ENCODE measurements around the gene GSAP.

GSAP gene

DNA sequence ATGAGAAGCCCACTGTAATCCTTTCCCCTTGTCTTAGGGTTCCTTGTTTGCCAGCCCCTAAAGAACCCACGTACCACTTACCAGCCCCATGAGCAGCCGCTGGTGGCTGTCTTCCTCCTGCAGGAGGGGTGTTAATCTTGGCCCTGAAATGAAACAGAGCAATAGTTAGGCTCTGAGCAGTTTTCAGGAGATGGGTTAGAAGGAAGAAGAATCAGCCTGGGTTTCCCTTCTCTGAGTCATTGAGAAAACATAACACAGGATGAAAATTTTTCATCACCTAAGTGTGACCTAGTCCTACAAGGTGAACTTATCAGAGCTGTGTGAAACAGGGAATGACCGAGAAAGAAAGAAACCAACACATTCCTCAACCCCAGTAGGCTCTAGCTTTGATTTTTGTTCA, 90.0 kb downstream of the GSAP start:
- no peak for DNase-seq

GRCh38 chr7:77321300-77321699, 94.8 kb downstream of the GSAP start:
- no peak for DNase-seq

DNA sequence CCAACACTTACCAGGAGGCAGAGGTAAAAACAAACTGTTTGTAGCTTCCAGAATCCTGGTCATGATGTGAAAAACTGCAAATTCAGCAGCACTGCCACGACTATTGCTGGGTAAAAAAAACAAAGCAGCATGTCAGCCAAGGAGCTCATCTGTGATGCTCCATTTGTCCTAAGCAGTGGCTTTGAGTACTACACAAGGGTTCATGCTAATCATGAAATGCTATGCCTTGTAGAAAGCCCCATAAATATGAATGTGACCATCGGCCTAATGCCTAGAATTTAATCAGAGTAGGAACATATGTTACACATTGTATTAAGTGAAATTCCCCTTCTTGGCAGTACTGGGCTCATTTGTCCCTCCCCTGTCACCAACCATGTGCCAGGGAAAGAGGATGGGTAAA, 95.4 kb downstream of the GSAP start:
- DNase-seq, result no peak

GRCh38 chr7:77320137-77320536, 96.0 kb downstream of the GSAP start:
- DNase-seq, result no peak

- no peak for DNase-seq
These were observed 98.1 kb downstream of the GSAP start for GRCh38 chr7:77318019-77318418.

DNA sequence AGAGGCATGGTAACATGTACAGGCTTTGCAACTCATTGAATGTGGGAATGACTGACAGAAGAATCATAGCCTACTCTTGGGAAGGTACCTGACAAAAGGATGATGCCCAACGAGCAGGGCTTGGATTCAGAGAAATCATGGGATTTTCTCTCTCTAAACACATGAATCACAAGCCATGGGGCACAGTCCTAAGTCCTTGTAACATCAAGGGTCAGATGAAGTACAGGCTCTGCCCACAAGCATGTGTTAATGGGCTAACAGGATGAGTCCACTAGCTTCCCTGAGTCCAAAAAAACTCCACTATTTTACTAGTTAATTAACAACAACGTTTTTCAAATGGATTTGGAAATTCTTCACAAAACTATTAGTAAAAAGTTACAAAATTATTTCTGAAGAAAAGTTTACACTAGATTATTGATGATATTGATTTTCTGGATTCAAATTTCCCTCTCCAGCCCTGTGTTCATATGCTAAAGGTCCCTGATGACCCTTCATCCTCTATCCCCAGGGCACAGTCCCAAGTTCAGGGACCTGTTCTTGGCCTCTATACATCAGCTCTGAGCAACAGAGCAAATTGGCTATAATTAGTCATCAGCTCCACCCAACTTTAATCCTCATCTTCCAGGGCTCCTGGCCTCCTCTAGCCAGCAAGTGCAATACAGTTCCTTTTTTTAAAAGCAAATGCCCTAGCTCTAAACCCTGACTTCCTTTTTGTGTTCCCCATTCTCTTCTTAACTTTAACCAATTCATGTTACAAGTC, 99.8 kb downstream of the GSAP start:
- DNase-seq, result no peak

GRCh38 chr7:77315182-77315591, 101.0 kb downstream of the GSAP start:
- no peak for DNase-seq

DNA sequence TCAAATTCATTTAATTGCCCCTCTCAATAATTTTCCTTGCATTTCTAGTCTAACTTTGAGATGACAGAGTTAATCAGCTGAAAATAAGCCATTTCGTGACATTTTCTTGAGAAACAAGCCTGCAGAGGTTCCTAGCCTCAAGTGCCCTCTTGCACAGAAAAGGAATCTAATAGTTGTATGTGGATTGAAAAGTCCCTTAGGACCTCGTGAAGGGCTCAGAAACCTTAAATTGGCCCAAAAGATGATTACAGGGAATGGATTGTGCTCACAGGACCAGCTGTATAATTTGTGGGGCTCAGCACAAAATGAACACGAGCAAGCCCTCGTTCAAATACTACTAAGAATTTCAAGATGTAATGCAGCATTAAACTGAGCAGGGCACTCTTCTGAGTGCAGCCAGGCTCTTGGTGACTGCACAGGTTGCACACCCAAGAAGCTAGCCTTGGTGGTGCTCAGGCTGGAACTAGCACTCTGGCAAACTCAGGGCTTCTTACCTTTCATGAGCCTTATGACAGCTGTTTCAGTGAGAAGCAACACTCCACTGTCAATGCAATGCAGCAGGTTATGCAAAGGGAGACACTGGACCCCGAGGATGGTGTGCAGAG, 102.2 kb downstream of the GSAP start:
- DNase-seq, result no peak

DNA sequence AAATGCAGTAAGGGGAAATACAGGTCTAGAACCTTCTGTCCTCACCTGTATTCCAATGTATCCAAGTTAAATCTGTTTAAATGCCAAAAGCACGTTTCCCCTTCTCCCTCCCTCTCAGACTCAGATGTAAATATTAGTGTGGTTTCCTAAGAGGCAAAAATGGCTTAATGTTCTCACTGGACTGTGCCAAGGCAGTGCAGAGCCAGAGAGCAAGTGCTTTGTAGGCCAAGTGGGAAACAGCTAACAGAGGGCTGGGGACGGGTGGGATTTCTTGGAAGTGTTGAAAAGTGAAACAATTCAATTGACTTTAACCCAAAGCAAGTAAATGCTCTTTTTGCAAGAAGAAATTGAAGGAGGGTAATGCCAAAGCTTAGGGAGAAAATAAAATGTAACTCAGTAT, 103.1 kb downstream of the GSAP start:
- no peak for DNase-seq

- no peak for DNase-seq
These were observed 105.2 kb downstream of the GSAP start for GRCh38 chr7:77310982-77311381.

GRCh38 chr7:77309714-77310220, 106.4 kb downstream of the GSAP start:
- DNase-seq, result no peak

GRCh38 chr7:77308792-77309191, 107.4 kb downstream of the GSAP start:
- no peak for DNase-seq

GRCh38 chr7:77306231-77307067, 109.7 kb downstream of the GSAP start:
- no peak for DNase-seq

DNA sequence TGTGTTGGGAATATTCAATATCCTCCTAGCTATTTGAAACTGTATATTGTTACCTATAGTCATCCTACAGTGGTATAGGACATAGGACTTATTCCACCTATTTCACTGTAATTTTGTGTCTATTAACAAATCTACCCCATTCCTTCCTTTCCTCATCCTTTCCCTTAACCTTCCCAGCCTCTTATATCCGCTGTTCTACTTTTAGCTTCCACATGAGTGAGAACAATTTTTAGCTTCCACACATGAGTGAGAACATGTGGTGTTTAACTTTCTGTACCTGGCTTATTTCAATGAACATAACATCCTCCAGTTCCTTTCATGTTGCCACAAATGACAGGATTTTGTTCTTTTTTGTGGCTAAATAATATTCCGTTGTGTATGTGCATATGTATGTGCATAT, 120.6 kb downstream of the GSAP start:
- no peak for DNase-seq

DNA sequence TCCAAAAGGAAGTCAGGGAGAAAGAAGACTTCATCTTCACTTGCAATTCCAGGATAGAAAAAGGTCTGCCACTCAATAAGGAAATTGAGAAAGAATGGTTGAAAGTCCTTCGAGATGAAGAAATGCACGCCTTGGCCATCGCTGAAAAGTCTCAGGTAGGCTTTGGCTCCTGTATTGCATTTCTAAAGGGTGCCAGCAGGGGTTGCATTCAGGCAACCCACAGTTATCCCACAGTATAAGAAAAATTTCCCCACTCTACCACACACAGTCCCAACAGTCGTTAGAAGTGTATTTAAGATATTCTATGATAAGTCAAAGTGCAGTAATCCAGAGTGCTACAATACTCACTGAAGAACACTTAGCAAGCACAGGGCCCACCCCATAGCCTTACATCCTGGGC, 123.1 kb downstream of the GSAP start:
- no peak for DNase-seq

GRCh38 chr7:77290425-77290824, 125.7 kb downstream of the GSAP start:
- no peak for DNase-seq

DNA sequence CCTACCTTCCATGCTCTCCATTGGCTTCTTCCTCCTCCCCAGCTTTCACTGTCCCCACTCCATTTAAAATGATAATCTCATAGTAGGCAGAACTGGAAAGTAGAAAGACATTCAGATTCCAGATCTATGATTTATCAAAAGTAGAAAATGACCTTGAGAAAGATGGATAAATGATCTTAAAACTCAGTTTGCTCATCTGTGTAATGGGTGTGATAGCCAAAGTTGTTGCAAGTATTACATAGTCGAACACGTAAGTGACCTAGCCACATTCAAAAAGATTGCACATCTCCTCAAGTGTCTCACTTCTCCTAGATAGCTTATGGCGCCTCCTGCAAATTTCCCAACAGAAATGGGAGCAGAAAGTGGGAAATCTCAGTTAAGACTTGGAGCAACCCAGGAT, 126.8 kb downstream of the GSAP start:
- no peak for DNase-seq

DNA sequence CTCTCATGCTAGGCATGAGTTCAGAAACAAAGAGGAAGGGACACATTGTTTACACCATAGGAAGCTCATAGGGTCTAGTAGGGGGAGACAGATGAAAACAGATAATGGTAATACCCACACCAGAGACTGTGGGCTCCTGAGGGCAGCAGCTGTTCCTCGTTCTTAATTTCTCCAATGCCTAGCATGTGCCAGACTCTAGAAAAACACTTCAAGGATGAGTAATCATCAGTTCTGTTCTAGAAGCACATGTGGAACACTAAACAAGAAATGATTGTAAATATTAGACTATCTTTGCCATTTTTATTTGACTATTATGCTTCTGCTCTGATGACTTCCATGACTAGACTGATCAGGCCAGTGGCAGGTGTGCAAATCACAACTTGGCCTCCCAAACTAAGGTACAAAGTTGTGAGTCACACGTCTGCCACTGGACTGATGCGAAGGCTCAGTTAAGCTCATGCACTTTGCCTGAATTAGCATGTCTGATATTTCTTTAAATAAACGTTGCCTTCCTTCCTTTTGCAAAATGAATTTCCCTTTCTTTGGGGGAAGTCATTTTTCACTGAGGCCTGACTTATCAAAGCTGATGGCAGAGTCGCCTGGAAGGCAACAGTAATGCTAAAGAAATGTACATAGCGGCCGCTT, 127.4 kb downstream of the GSAP start:
- no peak for DNase-seq

DNA sequence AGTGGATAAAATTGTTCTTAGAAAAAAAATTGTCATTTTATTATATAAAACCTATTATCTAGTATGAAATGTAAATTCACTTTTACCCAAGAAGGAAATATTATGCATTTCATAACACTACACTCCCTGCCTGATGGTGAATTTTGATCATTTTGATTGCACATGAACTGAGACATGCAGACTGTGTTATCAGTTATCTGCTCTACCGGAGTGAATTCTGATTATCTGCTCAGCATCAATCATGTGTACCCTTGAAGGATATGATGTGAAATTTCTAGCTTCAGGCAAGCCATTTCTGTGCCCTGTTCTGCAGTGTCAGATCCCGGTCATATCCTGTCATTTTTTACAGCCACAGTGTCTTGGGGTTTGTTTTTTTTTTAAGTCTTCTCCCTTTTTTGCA, 131.5 kb downstream of the GSAP start:
- DNase-seq, result no peak

GRCh38 chr7:77284005-77284404, 132.1 kb downstream of the GSAP start:
- no peak for DNase-seq

DNA sequence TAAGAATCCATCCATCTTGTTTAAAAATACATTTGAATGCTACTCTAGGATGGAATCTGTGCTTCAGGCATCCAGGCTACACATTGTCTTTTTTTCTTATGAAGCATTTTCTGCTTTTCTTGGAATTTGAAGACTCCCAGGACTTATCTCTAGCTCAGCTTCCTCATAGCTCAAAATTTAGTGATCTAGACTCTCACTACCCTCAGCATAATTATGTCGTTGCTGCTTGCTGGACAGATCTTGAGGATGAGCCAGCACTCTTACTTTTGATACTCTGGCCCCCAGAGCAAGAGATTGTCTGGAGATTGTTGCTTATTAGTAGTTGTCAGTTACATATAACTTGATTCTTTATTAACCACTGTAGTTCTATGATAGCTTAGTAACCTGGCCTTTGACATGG, 133.3 kb downstream of the GSAP start:
- DNase-seq, result no peak

- DNase-seq, result no peak
These were observed 134.2 kb downstream of the GSAP start for GRCh38 chr7:77281780-77282478.

GRCh38 chr7:77276120-77276519, 140.0 kb downstream of the GSAP start:
- DNase-seq, result no peak
